ENCODE data around the gene AFAP1.

DNA sequence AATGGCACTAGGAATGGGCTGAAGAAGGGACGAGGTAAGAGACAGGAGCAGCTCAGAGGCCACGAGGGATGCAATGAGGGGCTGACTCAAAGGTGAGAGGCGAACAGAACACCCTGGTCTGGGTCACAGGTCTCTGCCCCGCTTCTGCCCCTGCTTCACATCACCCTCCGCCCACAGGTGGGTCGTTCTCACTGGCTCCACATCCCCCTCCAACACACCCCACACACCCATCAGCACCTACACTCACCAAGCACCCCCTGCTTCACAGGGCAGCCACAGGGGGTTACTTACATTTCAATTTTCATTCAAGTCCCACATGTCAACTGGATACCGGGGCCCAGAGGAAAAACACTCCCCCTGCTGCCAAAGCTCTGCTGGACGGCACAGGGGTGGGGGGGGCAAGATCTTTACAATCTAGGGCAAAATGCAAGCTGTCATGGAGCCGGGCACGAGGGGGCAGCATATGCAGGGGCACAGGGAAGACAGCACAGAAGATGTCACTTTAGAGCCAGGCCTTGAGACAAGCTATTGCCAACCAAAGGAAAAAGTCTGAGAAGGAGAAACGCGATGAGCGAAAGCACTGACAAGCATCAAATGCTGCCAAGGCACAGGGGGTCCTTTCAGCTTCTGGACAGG lies 94.0 kb downstream of the AFAP1 start:
- TF ChIP-seq PHF8 (conservative IDR thresholded peaks at IDR 0.05; ENCODE audit: low read depth, low read length) (no peak), ZNF274 (IDR thresholded peaks at IDR 0.05; ENCODE audit: borderline replicate concordance, extremely low read depth, low read length) (no peak), CBX5 (IDR thresholded peaks at IDR 0.05; ENCODE audit: low read depth, low read length) (no peak), POLR2AphosphoS5 (IDR thresholded peaks at IDR 0.05; ENCODE audit: low read depth, low read length) (no peak), POLR2A (IDR thresholded peaks at IDR 0.05; ENCODE audit: control extremely low read depth in 1 of 2, low read depth in 2 of 2, low read length in 2 of 2) (no peak), CHD1 (IDR thresholded peaks at IDR 0.05; ENCODE audit: low read depth, low read length) (no peak), RFX5 (IDR thresholded peaks at IDR 0.05; ENCODE audit: borderline replicate concordance, low read depth, low read length) (no peak), EP300 (IDR thresholded peaks at IDR 0.05; ENCODE audit: borderline replicate concordance in 1 of 2, low read depth in 2 of 2, low read length in 2 of 2) (no peak), YY1 (IDR thresholded peaks at IDR 0.05; ENCODE audit: low read depth, low read length) (no peak), SP1 (IDR thresholded peaks at IDR 0.05; ENCODE audit: low read depth, low read length) (no peak)
- TF ChIP-seq, protein P1, sequence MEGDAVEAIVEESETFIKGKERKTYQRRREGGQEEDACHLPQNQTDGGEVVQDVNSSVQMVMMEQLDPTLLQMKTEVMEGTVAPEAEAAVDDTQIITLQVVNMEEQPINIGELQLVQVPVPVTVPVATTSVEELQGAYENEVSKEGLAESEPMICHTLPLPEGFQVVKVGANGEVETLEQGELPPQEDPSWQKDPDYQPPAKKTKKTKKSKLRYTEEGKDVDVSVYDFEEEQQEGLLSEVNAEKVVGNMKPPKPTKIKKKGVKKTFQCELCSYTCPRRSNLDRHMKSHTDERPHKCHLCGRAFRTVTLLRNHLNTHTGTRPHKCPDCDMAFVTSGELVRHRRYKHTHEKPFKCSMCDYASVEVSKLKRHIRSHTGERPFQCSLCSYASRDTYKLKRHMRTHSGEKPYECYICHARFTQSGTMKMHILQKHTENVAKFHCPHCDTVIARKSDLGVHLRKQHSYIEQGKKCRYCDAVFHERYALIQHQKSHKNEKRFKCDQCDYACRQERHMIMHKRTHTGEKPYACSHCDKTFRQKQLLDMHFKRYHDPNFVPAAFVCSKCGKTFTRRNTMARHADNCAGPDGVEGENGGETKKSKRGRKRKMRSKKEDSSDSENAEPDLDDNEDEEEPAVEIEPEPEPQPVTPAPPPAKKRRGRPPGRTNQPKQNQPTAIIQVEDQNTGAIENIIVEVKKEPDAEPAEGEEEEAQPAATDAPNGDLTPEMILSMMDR (IDR thresholded peaks at IDR 0.05; ENCODE audit: control extremely low read depth in 1 of 3, insufficient read depth in 1 of 3, low read depth in 1 of 3, low read length in 3 of 3): peak; percentile 48 to 62 (median 55)

All from H1 (cell line).